Right lobe of liver (tissue), 6 donors: ENCODE data around the gene SINHCAF. TPM values are rescaled to one million over a fixed set of nuclear protein-coding genes. Genes with fewer than 3 reads are reported as not detected.

Source experiments
- ATAC-seq, 4 donors: fragments of 200-7000 bp; cut with Tn5 transposase; one replicate each; pipeline ENCODE4 v1.9.1; 2020; ENCODE audit warnings: mild to moderate bottlenecking in 4 of 4, moderate library complexity in 4 of 4
- DNase-seq, 3 donors: peaks; one replicate each; pipeline ENCODE4 v3.0.0-alpha.2; 2020
- H3K27ac ChIP-seq, 3 donors: fragments of 200-600 bp; one replicate each; pipeline ENCODE4 v1.8.0; 2022
- H3K27me3 ChIP-seq, 2 donors: fragments of 200-600 bp; one replicate each; pipeline ENCODE4 v1.8.0; 2022
- H3K36me3 ChIP-seq, 4 donors: fragments of 200-600 bp; sonication (generic) in 1 of 4; one replicate each; pipeline versions ENCODE4 v1.5.1 to v1.8.0; 2017 to 2022; ENCODE audit warnings: control low read depth in 1 of 4
- H3K4me1 ChIP-seq, 4 donors: fragments of 200-600 bp; sonication (generic) in 1 of 4; one replicate each; pipeline versions ENCODE4 v1.5.1 to v1.8.0; 2017 to 2022; ENCODE audit warnings: control low read depth in 1 of 4
- H3K4me3 ChIP-seq, 3 donors: fragments of 200-600 bp; one replicate each; pipeline ENCODE4 v1.8.0; 2022
- H3K9me3 ChIP-seq, 4 donors: fragments of 200-600 bp; sonication (generic) in 1 of 4; one replicate each; pipeline versions ENCODE4 v1.5.1 to v1.8.0; 2017 to 2022; ENCODE audit warnings: control low read depth in 1 of 4
- POLR2A ChIP-seq: fragments of 450-650 bp; IDR thresholded peaks from one replicate; pipeline ENCODE4 v1.6.1; 2017; ENCODE audit warnings: antibody characterized with exemption, mild to moderate bottlenecking
- WGBS: methylation state at CpG from one replicate; pipeline ENCODE4 v1.1.6; 2018; ENCODE audit warnings: low coverage, low lambda C conversion rate; ENCODE audit not compliant: insufficient coverage; ENCODE audit errors: missing lambda C conversion rate; 5-methylcytosine and 5-hydroxymethylcytosine counted together
- intact Hi-C, 2 donors: fragments of 100-400 bp; cut with DNase I; formaldehyde crosslinking; loops; one replicate each; pipeline versions ENCODE4 v1.11.2 to v1.14.1; 2022
- total RNA-seq, 6 experiments: library from RNA; depleted of rRNA in 2 of 6; stranded (reverse); fragments of >200 nt in 2 of 6; fragmentation: NEBNext Ultra II Directional in 3 of 6; extraction: Animal tissue kit (Norgen Biotek cat#: 25700) in 3 of 6; gene quantifications; one replicate each; pipeline versions ENCODE4 v1.1.0 to v1.2.4, GENCODE V29; 2016 to 2023
- TF ChIP-seq, protein P1 (sequence below), 4 donors: fragments of 200-600 bp in 3 of 4; fragments of 450-650 bp in 1 of 4; IDR thresholded peaks; one replicate each; pipeline versions ENCODE4 v1.5.1 to v1.8.0; 2016 to 2022; ENCODE audit warnings: antibody characterized with exemption in 4 of 4, mild to moderate bottlenecking in 2 of 4
- donor health status: DM: no; HTN: yes; CAD: no.
- donor health status: DM: no; HTN: no; CAD: no.
- donor health status: DM: no; HTN: no; CAD: no.
- donor health status: DM: no; HTN: yes; CAD: no.
- donor health status: DM: no; HTN: yes; CAD: no.

Gene SINHCAF
- total RNA-seq, 6 experiments from 2014 or later, result 1.6 to 21.9 (median 8.2) TPM

- Histone ChIP-seq H3K9me3 (no peaks in the 10 kb centered on the region), H3K4me1 (no peaks in the 10 kb centered on the region), H3K4me3 (no peak overlapping the region), H3K36me3 (no peaks in the 10 kb centered on the region), H3K27ac (no peak overlapping the region), H3K27me3 (no peaks in the 10 kb centered on the region)
- no peak for TF ChIP-seq POLR2A
- TF ChIP-seq, protein P1, sequence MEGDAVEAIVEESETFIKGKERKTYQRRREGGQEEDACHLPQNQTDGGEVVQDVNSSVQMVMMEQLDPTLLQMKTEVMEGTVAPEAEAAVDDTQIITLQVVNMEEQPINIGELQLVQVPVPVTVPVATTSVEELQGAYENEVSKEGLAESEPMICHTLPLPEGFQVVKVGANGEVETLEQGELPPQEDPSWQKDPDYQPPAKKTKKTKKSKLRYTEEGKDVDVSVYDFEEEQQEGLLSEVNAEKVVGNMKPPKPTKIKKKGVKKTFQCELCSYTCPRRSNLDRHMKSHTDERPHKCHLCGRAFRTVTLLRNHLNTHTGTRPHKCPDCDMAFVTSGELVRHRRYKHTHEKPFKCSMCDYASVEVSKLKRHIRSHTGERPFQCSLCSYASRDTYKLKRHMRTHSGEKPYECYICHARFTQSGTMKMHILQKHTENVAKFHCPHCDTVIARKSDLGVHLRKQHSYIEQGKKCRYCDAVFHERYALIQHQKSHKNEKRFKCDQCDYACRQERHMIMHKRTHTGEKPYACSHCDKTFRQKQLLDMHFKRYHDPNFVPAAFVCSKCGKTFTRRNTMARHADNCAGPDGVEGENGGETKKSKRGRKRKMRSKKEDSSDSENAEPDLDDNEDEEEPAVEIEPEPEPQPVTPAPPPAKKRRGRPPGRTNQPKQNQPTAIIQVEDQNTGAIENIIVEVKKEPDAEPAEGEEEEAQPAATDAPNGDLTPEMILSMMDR (IDR thresholded peaks at IDR 0.05), result no peak
- 40% methylated on average over 5 of the region's 13 CpGs for WGBS
- DNase-seq, result no peak
- intact Hi-C loops, result no loop called here
- ATAC-seq, result peak in 3 of 4 donors; percentile 22 to 25 (median 25)
Measured at GRCh38 chr12:31362115-31362758, 36.3 kb upstream of the SINHCAF start.

DNA sequence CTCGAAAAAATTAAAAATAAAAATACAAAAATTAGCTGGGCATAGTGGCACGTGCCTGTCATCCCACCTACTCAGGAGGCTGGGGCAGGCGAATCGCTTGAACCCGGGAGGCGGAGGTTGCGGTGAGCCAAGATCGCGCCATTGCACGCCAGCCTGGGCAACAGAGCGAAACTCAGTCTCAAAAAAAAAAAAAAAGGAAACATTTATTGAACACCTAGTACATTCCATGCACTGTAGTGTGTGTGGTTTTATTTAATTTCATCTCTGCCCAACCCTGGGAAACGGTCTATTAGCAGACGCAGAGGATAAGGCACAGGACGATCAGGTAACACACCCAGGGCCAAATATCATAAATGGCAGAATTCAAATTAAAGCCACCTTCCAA, 35.8 kb upstream of the SINHCAF start:
- TF ChIP-seq POLR2A, result no peak
- TF ChIP-seq, protein P1 (IDR thresholded peaks at IDR 0.05), result no peak
- no peak for ATAC-seq
- intact Hi-C loops, result no loop called here
- DNase-seq, result no peak
- H3K4me3 ChIP-seq, result no peak overlapping the region
- H3K27ac ChIP-seq, result no peak overlapping the region
- no peaks in the 10 kb centered on the region for H3K27me3 ChIP-seq
- no peaks in the 10 kb centered on the region for H3K36me3 ChIP-seq
- no peaks in the 10 kb centered on the region for H3K4me1 ChIP-seq
- no peaks in the 10 kb centered on the region for H3K9me3 ChIP-seq
- 74% methylated on average over 7 of the region's 14 CpGs for WGBS

GRCh38 chr12:31355747-31356107, 29.8 kb upstream of the SINHCAF start:
- H3K4me1 ChIP-seq, result no peaks in the 10 kb centered on the region
- no peak overlapping the region for H3K4me3 ChIP-seq
- 75% methylated on average over 3 of the region's 4 CpGs for WGBS
- TF ChIP-seq POLR2A, result no peak
- TF ChIP-seq, protein P1 (IDR thresholded peaks at IDR 0.05), result no peak
- no peaks in the 10 kb centered on the region for H3K27me3 ChIP-seq
- no peak for ATAC-seq
- no peak for DNase-seq
- intact Hi-C loops, result no loop called here
- H3K27ac ChIP-seq, result no peak overlapping the region
- H3K9me3 ChIP-seq, result no peaks in the 10 kb centered on the region
- no peaks in the 10 kb centered on the region for H3K36me3 ChIP-seq

DNA sequence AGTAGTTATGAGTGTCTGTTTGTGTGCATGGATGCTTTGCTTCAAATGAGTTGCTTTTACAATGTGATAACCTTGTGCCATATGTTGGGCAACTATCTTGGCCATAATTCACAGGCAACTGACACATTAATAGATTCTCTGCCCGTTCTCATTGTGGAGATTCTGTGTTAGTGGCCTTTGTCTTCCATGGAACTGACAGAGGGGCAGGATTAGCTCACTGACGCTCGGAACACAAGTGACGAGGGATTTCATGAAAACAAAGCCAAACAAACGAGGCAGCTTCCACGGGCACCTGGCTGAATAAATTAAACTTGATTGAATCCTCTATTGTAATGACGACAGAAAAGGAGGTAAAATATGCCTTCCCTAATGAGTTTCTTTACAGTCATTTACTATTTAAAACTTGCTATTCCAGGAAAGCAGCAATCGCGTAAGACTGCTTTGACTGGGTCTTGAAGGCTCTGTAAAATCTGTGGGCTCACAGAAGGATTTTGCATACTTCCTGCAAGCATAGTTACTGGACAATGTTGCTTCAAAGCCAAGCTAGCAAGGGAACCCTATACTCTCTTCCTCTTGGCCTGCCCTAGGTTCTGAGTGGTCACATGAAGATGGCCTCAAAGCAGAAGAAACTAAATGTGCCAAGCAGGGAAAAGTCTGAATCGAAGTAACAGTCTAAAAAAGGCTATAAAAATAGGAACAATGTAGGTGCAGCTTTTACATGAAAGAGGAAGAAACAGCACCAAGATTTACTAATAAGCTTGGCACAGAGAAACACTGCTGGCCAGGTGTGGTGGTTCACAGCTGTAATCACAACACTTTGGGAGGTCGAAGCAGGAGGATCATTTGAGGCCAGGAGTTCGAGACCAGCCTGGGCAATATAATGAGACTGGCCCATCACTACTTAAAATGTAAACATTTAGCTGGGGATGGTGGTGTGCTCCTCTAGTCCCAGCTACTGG, 28.1 kb upstream of the SINHCAF start:
- no peaks in the 10 kb centered on the region for H3K36me3 ChIP-seq
- no peak overlapping the region for H3K4me3 ChIP-seq
- intact Hi-C loops, result no loop called here
- H3K4me1 ChIP-seq, result no peaks in the 10 kb centered on the region
- peak; percentile 32 to 64 (median 38) for ATAC-seq
- no peaks in the 10 kb centered on the region for H3K9me3 ChIP-seq
- 56% methylated on average over 11 of the region's 12 CpGs for WGBS
- TF ChIP-seq POLR2A, result no peak
- TF ChIP-seq, protein P1 (IDR thresholded peaks at IDR 0.05), result no peak
- H3K27me3 ChIP-seq, result no peaks in the 10 kb centered on the region
- H3K27ac ChIP-seq, result no peak overlapping the region
- no peak for DNase-seq
